Right atrium auricular region (tissue), 2 donors: ENCODE measurements around the gene CCNY. TPM values are rescaled to one million over a fixed set of nuclear protein-coding genes. Genes with fewer than 3 reads are reported as not detected.

Experiments
- DNase-seq: peaks from one replicate; pipeline ENCODE4 v3.0.0-alpha.2; 2019; ENCODE audit warnings: low spot score
- H3K27ac ChIP-seq, 2 donors: fragments of 200-600 bp; sonication (generic); 1 replicate in 1 of 2; 2 replicates in 1 of 2; pipeline ENCODE4 v1.5.1; 2016 to 2019
- H3K27me3 ChIP-seq, 2 donors: fragments of 200-600 bp; sonication (generic); one replicate each; pipeline versions ENCODE4 v1.5.1 to v1.6.0; 2017 to 2019
- H3K36me3 ChIP-seq: fragments of 200-600 bp; sonication (generic); one replicate; pipeline ENCODE4 v1.5.1; 2016
- H3K4me1 ChIP-seq, 2 donors: fragments of 200-600 bp; sonication (generic); one replicate each; pipeline versions ENCODE4 v1.5.1 to v1.6.0; 2017 to 2019
- H3K4me3 ChIP-seq, 2 donors: fragments of 200-600 bp; sonication (generic); 1 replicate in 1 of 2; 2 replicates in 1 of 2; pipeline ENCODE4 v1.5.1; 2017 to 2019; ENCODE audit warnings: mild to moderate bottlenecking in 1 of 2, moderate library complexity in 1 of 2
- H3K9me3 ChIP-seq, 2 donors: fragments of 200-600 bp; sonication (generic); one replicate each; pipeline ENCODE4 v1.5.1; 2019
- CTCF ChIP-seq, 2 donors: fragments of 200-600 bp; sonication (generic); IDR thresholded peaks; one replicate each; pipeline ENCODE4 v1.5.1; 2019; ENCODE audit warnings: antibody characterized with exemption in 2 of 2
- total RNA-seq, 2 donors: library from RNA; depleted of rRNA; stranded (reverse); fragments of >200 nt; gene quantifications; one replicate each; pipeline ENCODE4 v1.1.0, GENCODE V29; 2016

CCNY gene
- total RNA-seq, 2 donors from 2014 or later: 35.6 to 58.1 TPM

- H3K4me1 ChIP-seq: peaks cover 0 to 11% of the 10 kb centered on the region in 2 donors
- no peaks in the 10 kb centered on the region for H3K36me3 ChIP-seq
- H3K4me3 ChIP-seq: no peak within 1 kb of the TSS
- H3K27me3 ChIP-seq: peaks cover 0 to 12% of the 10 kb centered on the region in 2 donors
- no peak for TF ChIP-seq CTCF (IDR thresholded peaks at IDR 0.05)
- no peak for DNase-seq
- peaks cover 0 to 3% of the 10 kb centered on the region in 2 donors for H3K9me3 ChIP-seq
- no peak within 1 kb of the TSS for H3K27ac ChIP-seq
Measured at GRCh38 chr10:35605191-35605590, 268.9 kb downstream of the CCNY start, which contains the start of gene GJD4. TSS of gene GJD4 (plus strand) at chr10:35605341. CDS start at chr10:35605568, 227 bp downstream.

- TF ChIP-seq CTCF (IDR thresholded peaks at IDR 0.05): no peak
- Histone ChIP-seq H3K4me1 (peaks cover 0 to 11% of the 10 kb centered on the region in 2 donors), H3K27me3 (peaks cover 0 to 12% of the 10 kb centered on the region in 2 donors), H3K4me3 (no peak overlapping the region), H3K36me3 (no peaks in the 10 kb centered on the region), H3K27ac (no peak overlapping the region), H3K9me3 (no peaks in the 10 kb centered on the region)
- DNase-seq: no peak
Measured at GRCh38 chr10:35606430-35606829, 270.1 kb downstream of the CCNY start.

- Histone ChIP-seq H3K36me3 (no peaks in the 10 kb centered on the region), H3K27ac (no peak overlapping the region), H3K4me1 (peaks cover 0 to 11% of the 10 kb centered on the region in 2 donors), H3K4me3 (peak overlapping the region; percentile 30 to 50), H3K27me3 (peaks cover 0 to 12% of the 10 kb centered on the region in 2 donors), H3K9me3 (no peaks in the 10 kb centered on the region)
- no peak for TF ChIP-seq CTCF (IDR thresholded peaks at IDR 0.05)
- no peak for DNase-seq
Measured at GRCh38 chr10:35607475-35608327, 271.4 kb downstream of the CCNY start.

GRCh38 chr10:35608328-35608672, 272.0 kb downstream of the CCNY start:
- Histone ChIP-seq H3K36me3 (no peaks in the 10 kb centered on the region), H3K4me1 (peaks cover 0 to 11% of the 10 kb centered on the region in 2 donors), H3K4me3 (peak overlapping the region in 1 of 2 donors; percentile 50), H3K9me3 (no peaks in the 10 kb centered on the region), H3K27me3 (peaks cover 0 to 12% of the 10 kb centered on the region in 2 donors), H3K27ac (no peak overlapping the region)
- no peak for DNase-seq
- no peak for TF ChIP-seq CTCF (IDR thresholded peaks at IDR 0.05)

GRCh38 chr10:35611750-35612149, 275.4 kb downstream of the CCNY start:
- H3K9me3 ChIP-seq: no peaks in the 10 kb centered on the region

More at GRCh38 chr10:35611750-35612149, 275.4 kb downstream of the CCNY start:
- TF ChIP-seq CTCF (IDR thresholded peaks at IDR 0.05): no peak
- Histone ChIP-seq H3K4me1 (peaks cover 0 to 11% of the 10 kb centered on the region in 2 donors), H3K36me3 (no peaks in the 10 kb centered on the region), H3K27ac (no peak overlapping the region), H3K4me3 (no peak overlapping the region), H3K27me3 (peaks cover 0 to 12% of the 10 kb centered on the region in 2 donors)
- DNase-seq: no peak
